Panc1 (cell line): Measurements from ENCODE around the gene GMDS. TPM values are rescaled to one million over a fixed set of nuclear protein-coding genes. Genes with fewer than 3 reads are reported as not detected.

ENCODE experiments used
- ATAC-seq: fragments of 200-7000 bp; cut with Tn5 transposase; 2 replicates; pipeline ENCODE4 v1.9.1; 2020; ENCODE audit warnings: mild to moderate bottlenecking, moderate library complexity
- BruUV-seq: library from RNA; stranded (reverse); fragments of 400-500 nt; replicated peaks from 2 replicates; lab custom pipeline; 2021; lab: Mats Ljungman, UMichigan
- CTCF ChIA-PET: fragments of 300-600 bp; sonication (Branson Sonifier 250); formaldehyde crosslinking; loops from one replicate; lab custom pipeline; 2022; ENCODE audit warnings: antibody characterized with exemption; lab: Charles Lee
- POLR2A ChIA-PET: fragments of 300-600 bp; sonication (Branson Sonifier 250); formaldehyde crosslinking; loops from one replicate; lab custom pipeline; 2022; ENCODE audit warnings: antibody characterized with exemption; lab: Charles Lee
- DNase-seq: peaks from one replicate; pipeline ENCODE4 v3.0.0-alpha.2; 2010; ENCODE audit warnings: low read depth, low spot score
- H3K27ac ChIP-seq: 2 replicates; pipeline ENCODE4 v1.5.1; 2011; ENCODE audit warnings: mild to moderate bottlenecking, low read length, inconsistent platforms
- H3K27me3 ChIP-seq: fragments of 200-500 bp; sonication (Bioruptor generic); 2 replicates; pipeline ENCODE4 v1.6.0; 2014; ENCODE audit warnings: low read length, inconsistent platforms; ENCODE audit not compliant: control insufficient read depth, insufficient read depth
- H3K36me3 ChIP-seq: fragments of 200-500 bp; sonication (Bioruptor generic); 2 replicates; pipeline ENCODE4 v1.5.1; 2014; ENCODE audit warnings: inconsistent platforms, mild to moderate bottlenecking, low read length, moderate library complexity; ENCODE audit not compliant: control insufficient read depth, insufficient read depth
- H3K4me1 ChIP-seq: 2 replicates; pipeline ENCODE4 v1.5.1; 2011; ENCODE audit warnings: inconsistent platforms, mild to moderate bottlenecking, low read length, moderate library complexity; ENCODE audit not compliant: control insufficient read depth, insufficient read depth
- H3K4me3 ChIP-seq, 2 experiments: 2 replicates each; pipeline ENCODE4 v1.5.1; 2011 to 2012; ENCODE audit warnings: low read depth in 2 of 2, low read length in 2 of 2, mild to moderate bottlenecking in 2 of 2, inconsistent platforms in 1 of 2, moderate library complexity in 1 of 2
- H3K9me3 ChIP-seq: fragments of 200-500 bp; sonication (Bioruptor generic); 2 replicates; pipeline ENCODE4 v1.5.1; 2014; ENCODE audit warnings: low read depth, mild to moderate bottlenecking, inconsistent platforms, low read length, moderate library complexity; ENCODE audit not compliant: control insufficient read depth, insufficient read depth
- CTCF ChIP-seq: fragments of 450-650 bp; IDR thresholded peaks from 2 replicates; pipeline ENCODE4 v1.5.1; 2017; ENCODE audit warnings: mild to moderate bottlenecking
- REST ChIP-seq, 2 experiments: IDR thresholded peaks; 2 replicates each; pipeline ENCODE4 v1.6.1; 2011 to 2012; ENCODE audit warnings: low read depth in 2 of 2, control low read depth in 1 of 2, low read length in 1 of 2, mild to moderate bottlenecking in 1 of 2, moderate library complexity in 1 of 2; ENCODE audit not compliant: insufficient read depth in 1 of 2
- SIN3A ChIP-seq: IDR thresholded peaks from 2 replicates; pipeline ENCODE4 v1.6.1; 2012; ENCODE audit warnings: low read depth, mild to moderate bottlenecking, low read length, moderate library complexity, borderline replicate concordance; ENCODE audit not compliant: insufficient read depth
- TCF7L2 ChIP-seq: IDR thresholded peaks from 2 replicates; pipeline ENCODE4 v1.6.1; 2011; ENCODE audit warnings: mild to moderate bottlenecking, low read depth, low read length, inconsistent platforms
- in situ Hi-C: cut with HindIII; loops from 2 replicates; pipeline ENCODE4 v1.10.0; 2016; ENCODE audit warnings: low sequenced_read_pairs, low pct_unique_long_range_greater_than_20kb
- intact Hi-C: fragments of 100-400 bp; cut with micrococcal nuclease; formaldehyde crosslinking; loops from one replicate; pipeline ENCODE4 v1.10.0; 2022; ENCODE audit not compliant: unreplicated experiment
- total RNA-seq: library from RNA; stranded (reverse); gene quantifications from one replicate; pipeline ENCODE4 v1.2.1, GENCODE V29; 2021; ENCODE audit not compliant: unreplicated experiment

Gene GMDS
- total RNA-seq, 1 experiment from 2014 or later, result 9.8 TPM

GRCh38 chr6:1930356-1930755 is 315.0 kb downstream of the GMDS start:
- ATAC-seq (no peak), DNase-seq (no peak)
- no peaks in the 10 kb centered on the region for H3K27me3 ChIP-seq
- ChIA-PET CTCF (no interaction called here), POLR2A (no interaction called here)
- no peak overlapping the region for H3K4me3 ChIP-seq
- in situ Hi-C loops (no loop called here), intact Hi-C loops (no loop called here)
- 0 out of 2 replicates have a peak, but pooled peaks cover 4% of the 10 kb centered on the region for H3K9me3 ChIP-seq
- H3K36me3 ChIP-seq, result no peaks in the 10 kb centered on the region
- H3K4me1 ChIP-seq, result no peaks in the 10 kb centered on the region
- no TSS peak for BruUV-seq
- TF ChIP-seq TCF7L2 (no peak), CTCF (no peak)
- no peak overlapping the region for H3K27ac ChIP-seq

GRCh38 chr6:1929931-1930330 is 315.5 kb downstream of the GMDS start:
- no peaks in the 10 kb centered on the region for H3K27me3 ChIP-seq
- no peak overlapping the region for H3K4me3 ChIP-seq
- H3K27ac ChIP-seq, result no peak overlapping the region
- no peaks in the 10 kb centered on the region for H3K4me1 ChIP-seq
- TF ChIP-seq CTCF, result no peak
- TF ChIP-seq SIN3A, result no peak
- TF ChIP-seq REST (IDR thresholded peaks at IDR 0.05; ENCODE audit: insufficient read depth in 1 of 2, low read depth in 2 of 2, low read length in 1 of 2), result no peak
- no peak for DNase-seq
- in situ Hi-C loops, result no loop called here
- H3K9me3 ChIP-seq, result 0 out of 2 replicates have a peak, but pooled peaks cover 4% of the 10 kb centered on the region
- BruUV-seq, result no TSS peak
- POLR2A ChIA-PET, result no interaction called here
- ATAC-seq, result no peak
- no peaks in the 10 kb centered on the region for H3K36me3 ChIP-seq
- CTCF ChIA-PET, result no interaction called here
- intact Hi-C loops, result no loop called here
